Neuron (in vitro differentiated cells): ENCODE results near the gene ZSCAN31.
A peak's percentile ranks its signal among the peaks of the same experiment; 100 is the strongest.
"Not testable (repeated sequence)": the region's sequence is repeated elsewhere in the genome, so short reads cannot be mapped to it uniquely, and the experiment has no call there.

Experiments
- H2AFZ ChIP-seq: one replicate; pipeline ENCODE4 v1.6.1; 2013; ENCODE audit warnings: low read depth, mild to moderate bottlenecking, inconsistent platforms, low read length, moderate library complexity
- H3K27me3 ChIP-seq: one replicate; pipeline ENCODE4 v1.6.1; 2013; ENCODE audit warnings: low read length; ENCODE audit not compliant: insufficient read depth
- H3K36me3 ChIP-seq: one replicate; pipeline ENCODE4 v1.6.1; 2013; ENCODE audit warnings: low read length; ENCODE audit not compliant: insufficient read depth
- H3K4me1 ChIP-seq: one replicate; pipeline ENCODE4 v1.6.1; 2013; ENCODE audit warnings: low read length; ENCODE audit not compliant: insufficient read depth
- H3K4me3 ChIP-seq: 2 replicates; pipeline ENCODE4 v1.5.1; 2013; ENCODE audit warnings: mild to moderate bottlenecking, low read length, moderate library complexity
- H3K9me3 ChIP-seq: one replicate; pipeline ENCODE4 v1.6.1; 2013; ENCODE audit warnings: low read length

Gene ZSCAN31

DNA sequence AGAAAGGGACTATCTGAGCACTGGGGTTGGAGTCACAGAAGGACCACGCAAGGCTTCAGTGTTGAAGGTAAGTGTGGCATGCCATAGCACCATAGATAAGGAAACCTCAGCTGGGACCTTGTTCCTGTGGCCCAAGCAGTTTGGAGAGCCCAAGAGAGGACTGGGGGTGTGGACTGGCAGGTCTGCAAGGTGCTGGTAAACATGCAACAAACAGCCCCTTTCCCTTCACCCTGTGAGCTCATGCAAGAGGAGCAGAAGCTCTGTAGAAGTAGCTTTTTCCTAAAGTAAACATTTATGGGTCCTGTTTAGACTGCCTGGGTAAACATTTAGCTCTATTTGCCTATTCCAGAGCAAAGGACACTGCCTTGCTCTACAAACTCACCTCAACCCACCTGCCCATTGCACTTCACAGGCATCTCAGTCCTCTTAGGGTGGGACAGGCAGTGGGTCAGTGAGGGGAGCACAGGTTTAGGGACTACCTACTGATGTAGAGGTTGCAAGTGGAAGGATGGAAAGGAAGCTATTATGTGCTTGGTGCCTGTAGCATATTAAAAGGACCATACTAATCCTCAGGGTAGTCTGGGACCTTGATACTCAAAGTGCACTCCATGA is 12.0 kb downstream of the ZSCAN31 start:
- peaks cover 33% of the 10 kb centered on the region for H3K36me3 ChIP-seq
- H3K4me3 ChIP-seq, result no peak overlapping the region
- no peak overlapping the region for H2AFZ ChIP-seq
- H3K9me3 ChIP-seq, result peaks cover 26% of the 10 kb centered on the region
- H3K4me1 ChIP-seq, result no peaks in the 10 kb centered on the region
- no peaks in the 10 kb centered on the region for H3K27me3 ChIP-seq

DNA sequence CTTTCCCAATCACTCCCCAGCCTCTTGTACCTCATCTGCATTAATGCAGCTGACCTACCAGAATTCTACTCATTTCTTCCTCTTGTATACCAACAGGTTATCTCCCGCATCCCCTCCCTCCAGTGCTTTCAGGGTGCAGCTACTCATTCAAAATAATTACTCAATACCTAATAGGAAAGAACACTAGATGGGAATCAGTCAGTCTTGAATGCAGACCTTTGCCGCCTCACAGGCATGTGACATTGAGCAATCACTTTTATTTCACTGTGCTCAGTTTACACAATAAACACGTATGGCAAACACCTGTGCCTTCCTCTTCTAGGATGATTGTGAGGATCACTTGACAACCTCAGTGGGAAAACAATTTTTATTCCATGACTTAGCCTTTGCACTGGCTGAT is 13.3 kb downstream of the ZSCAN31 start:
- H3K4me3 ChIP-seq, result no peak overlapping the region
- H3K4me1 ChIP-seq, result no peaks in the 10 kb centered on the region
- H3K27me3 ChIP-seq, result no peaks in the 10 kb centered on the region
- no peak overlapping the region for H2AFZ ChIP-seq
- peaks cover 26% of the 10 kb centered on the region for H3K9me3 ChIP-seq
- H3K36me3 ChIP-seq, result peaks cover 30% of the 10 kb centered on the region

DNA sequence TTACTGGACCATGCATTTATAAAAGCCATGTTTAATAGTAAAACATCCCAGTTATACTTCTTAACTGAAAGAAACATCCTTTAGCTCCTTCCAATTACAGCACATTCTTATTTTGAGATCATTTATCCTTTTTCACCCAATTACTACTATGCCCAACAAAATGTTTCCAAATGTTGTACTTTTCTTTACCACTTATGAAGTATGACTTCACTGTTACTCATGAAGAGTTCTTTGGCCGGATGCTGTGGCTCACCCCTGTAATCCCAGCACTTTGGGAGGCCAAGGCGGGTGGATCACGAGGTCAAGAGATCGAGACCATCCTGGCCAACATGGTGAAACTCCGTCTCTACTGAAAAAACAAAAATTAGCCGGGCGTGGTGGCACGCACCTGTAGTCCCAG is 18.1 kb downstream of the ZSCAN31 start:
- H3K27me3 ChIP-seq, H2AFZ ChIP-seq, H3K4me1 ChIP-seq, H3K4me3 ChIP-seq, H3K9me3 ChIP-seq, H3K36me3 ChIP-seq: not testable (repeated sequence)

DNA sequence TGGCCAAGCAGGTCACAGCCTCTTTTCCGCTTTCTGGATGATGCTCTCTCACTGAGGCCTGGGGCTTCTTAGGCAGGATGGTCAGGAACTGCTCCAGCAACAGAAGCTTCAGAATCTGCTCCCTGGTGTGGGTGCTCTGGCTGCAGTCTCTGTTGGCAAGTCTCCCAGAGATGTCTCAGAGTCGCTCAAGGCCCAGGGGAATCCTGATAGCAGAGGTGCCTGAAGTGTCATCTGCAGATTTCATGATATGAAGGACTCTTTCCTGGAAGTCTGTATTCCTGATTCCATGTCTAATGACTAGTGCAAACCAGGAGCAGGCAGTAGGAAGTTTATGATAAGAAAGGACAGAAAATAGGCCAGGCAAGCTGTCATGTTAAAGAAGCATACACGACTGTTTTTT is 20.3 kb downstream of the ZSCAN31 start:
- Histone ChIP-seq H3K27me3 (no peaks in the 10 kb centered on the region), H3K36me3 (peaks cover 4% of the 10 kb centered on the region), H2AFZ (no peak overlapping the region), H3K4me3 (no peak overlapping the region), H3K9me3 (no peaks in the 10 kb centered on the region), H3K4me1 (no peaks in the 10 kb centered on the region)

DNA sequence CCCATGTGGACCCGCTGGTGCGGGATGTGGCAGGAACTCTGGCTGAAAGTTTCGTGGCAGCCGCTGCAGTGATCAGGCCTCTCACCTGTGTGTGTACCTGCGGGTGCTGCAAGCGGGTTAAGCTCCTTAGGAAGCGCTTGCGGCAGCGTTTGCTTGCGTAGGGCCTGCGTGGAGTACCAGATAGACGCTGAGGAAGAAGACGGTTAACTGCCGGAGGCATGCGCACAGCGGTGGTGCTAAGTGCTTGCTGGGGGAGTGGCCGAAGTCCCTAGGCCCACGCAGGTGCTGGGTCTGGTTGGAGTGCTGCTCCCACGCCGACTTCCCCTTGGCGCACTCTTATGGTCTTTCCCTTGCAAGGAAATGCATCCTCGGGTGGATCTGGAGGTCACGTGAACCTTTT is 23.0 kb downstream of the ZSCAN31 start:
- Histone ChIP-seq H3K36me3 (peaks cover 4% of the 10 kb centered on the region), H3K9me3 (no peaks in the 10 kb centered on the region), H3K4me1 (no peaks in the 10 kb centered on the region), H2AFZ (no peak overlapping the region), H3K4me3 (no peak overlapping the region), H3K27me3 (no peaks in the 10 kb centered on the region)

DNA sequence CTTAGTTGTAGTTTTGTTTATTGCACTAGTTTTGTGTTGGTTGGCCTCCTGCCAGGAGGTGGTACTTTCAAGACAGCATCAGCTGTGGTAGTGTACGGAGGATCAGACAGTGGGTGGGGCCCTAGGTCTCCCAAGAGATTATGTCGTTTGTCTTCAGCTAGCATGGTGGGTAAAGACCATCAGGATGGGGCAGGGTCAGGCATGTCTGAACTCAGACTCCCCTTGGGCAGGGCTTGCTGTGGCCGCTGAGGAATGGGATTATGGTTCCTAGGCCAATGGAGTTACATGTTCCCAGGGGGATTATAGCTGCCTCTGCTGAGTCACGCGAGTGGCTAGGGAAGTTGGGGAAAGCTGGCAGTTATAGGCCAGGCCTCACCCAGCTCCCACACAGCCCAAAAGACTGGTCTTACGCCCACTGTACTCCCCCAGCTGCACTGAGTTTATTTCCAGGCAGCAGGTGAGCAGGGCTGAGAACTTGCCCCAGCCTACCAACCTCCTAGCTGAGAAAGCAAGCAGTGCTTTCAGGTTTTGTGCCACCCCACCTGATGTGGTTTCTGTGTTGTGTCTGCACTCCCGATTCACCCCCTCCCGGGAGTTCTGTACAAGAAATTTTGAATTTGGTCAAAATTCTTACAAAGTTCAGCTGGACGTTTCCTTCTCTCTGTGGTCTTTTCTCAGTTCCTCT is 24.7 kb downstream of the ZSCAN31 start:
- no peak overlapping the region for H3K4me3 ChIP-seq
- H2AFZ ChIP-seq, result no peak overlapping the region
- no peaks in the 10 kb centered on the region for H3K9me3 ChIP-seq

DNA sequence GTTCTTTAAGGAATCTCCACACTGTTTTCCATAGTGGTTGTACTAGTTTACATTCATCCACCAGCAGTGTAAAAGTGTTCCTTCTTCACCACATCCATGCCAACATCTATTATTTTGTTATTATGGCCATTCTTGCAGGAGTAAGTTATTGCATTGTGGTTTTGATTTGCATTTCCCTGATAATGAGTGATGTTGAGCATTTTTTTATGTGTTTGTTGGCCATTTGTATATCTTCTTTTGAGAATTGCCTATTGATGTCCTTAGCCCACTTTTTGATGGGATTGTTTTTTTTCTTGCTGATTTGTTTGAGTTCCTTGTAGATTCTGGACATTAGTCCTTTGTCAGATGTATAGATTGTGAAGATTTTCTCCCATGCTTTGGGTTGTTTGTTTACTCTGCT is 29.6 kb downstream of the ZSCAN31 start:
- peaks cover 21% of the 10 kb centered on the region for H3K36me3 ChIP-seq
- H3K27me3 ChIP-seq, H3K4me3 ChIP-seq, H3K4me1 ChIP-seq, H2AFZ ChIP-seq, H3K9me3 ChIP-seq: not testable (repeated sequence)

More for the DNA sequence above, 24.7 kb downstream of the ZSCAN31 start:
- H3K27me3 ChIP-seq, result no peaks in the 10 kb centered on the region
- no peaks in the 10 kb centered on the region for H3K4me1 ChIP-seq
- peaks cover 4% of the 10 kb centered on the region for H3K36me3 ChIP-seq

DNA sequence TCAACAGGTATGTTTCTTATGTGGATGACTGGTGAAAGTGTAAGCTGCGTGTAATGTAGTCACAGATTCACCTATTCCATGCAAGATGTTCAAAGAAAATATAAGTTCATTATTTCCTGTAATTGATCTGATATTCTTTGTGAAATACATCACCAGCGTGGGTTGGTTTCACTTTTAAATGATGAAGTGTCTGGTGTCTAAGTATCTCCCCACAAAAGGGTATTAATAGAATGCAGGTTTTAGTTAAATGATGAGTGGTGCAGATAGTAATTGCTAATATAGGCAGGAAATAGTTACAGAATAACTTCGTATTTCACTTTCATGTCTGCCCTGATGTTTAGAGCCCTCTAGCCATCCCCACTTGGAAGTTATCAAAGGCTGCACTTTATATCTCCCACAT is 32.4 kb downstream of the ZSCAN31 start:
- Histone ChIP-seq H3K4me3 (no peak overlapping the region), H3K9me3 (peaks cover 2% of the 10 kb centered on the region), H3K36me3 (peaks cover 40% of the 10 kb centered on the region), H3K27me3 (no peaks in the 10 kb centered on the region), H2AFZ (no peak overlapping the region), H3K4me1 (no peaks in the 10 kb centered on the region)

DNA sequence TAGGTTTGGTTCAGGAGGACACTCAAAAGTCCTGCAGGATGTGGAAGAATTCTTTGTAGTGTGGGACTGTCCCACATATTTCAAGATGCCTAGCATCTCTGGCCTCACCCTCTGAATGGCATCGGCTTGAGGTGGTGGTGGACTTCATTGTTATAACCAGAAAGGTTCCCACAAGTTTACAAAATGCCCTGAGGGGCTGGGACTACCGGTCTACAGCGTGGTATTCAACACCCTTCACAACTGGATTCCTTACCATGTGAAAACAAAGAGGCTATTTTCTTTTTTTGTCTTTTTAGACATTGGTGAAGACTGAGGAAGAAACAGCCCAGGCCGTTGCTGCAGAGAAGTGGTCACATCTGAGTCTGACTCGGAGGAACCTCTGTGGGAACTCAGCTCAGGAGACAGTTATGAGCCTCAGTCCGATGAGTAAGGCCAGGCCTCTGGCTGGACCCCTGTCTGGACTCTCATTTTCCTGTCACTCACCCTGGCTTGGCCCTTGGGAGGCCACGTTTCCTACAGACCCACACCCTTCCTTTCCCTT is 39.4 kb downstream of the ZSCAN31 start:
- Histone ChIP-seq H3K36me3 (peaks cover 55% of the 10 kb centered on the region), H3K27me3 (no peaks in the 10 kb centered on the region), H3K4me3 (no peak overlapping the region), H3K9me3 (no peaks in the 10 kb centered on the region), H3K4me1 (no peaks in the 10 kb centered on the region), H2AFZ (no peak overlapping the region)

DNA sequence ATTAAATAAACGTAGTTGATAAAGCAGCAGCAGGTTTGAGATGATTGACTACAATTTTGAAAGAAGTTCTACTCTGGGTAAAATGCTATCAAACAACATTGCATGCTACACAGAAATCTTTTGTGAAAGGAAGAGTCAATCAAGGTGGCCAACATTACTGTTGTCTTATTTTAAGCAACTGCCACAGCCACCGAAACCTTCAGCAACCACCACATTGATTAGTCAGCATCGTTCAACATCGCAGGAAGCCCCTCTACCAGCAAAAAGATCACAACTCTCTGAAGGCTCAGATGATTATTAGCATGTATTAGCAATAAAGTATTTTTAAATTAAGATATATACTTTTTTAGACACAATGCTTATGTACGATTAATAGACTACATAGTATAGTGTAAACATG is 40.6 kb downstream of the ZSCAN31 start:
- Histone ChIP-seq H3K27me3 (no peaks in the 10 kb centered on the region), H3K9me3 (peaks cover 4% of the 10 kb centered on the region), H2AFZ (no peak overlapping the region), H3K36me3 (peaks cover 45% of the 10 kb centered on the region), H3K4me3 (no peak overlapping the region), H3K4me1 (no peaks in the 10 kb centered on the region)

DNA sequence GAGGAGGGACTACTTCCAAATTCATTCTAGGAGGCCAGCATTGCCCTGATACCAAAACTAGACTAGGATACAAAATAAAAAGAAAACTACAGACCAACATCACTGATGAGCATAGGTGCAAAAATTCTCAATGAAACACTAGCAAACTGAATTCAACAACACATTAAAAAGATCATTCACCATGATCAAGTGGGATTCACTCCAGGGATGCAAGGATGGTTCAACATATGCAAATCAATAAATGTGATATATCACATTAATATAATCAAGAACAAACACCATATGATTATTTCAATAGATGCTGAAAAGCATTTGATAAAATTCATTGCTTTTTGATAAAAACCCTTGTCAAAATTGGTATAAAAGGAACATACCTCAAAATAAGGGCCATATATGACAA is 44.4 kb downstream of the ZSCAN31 start:
- Histone ChIP-seq H2AFZ (no peak overlapping the region), H3K27me3 (no peaks in the 10 kb centered on the region), H3K9me3 (peaks cover 10% of the 10 kb centered on the region), H3K36me3 (peaks cover 50% of the 10 kb centered on the region), H3K4me1 (no peaks in the 10 kb centered on the region), H3K4me3 (no peak overlapping the region)

DNA sequence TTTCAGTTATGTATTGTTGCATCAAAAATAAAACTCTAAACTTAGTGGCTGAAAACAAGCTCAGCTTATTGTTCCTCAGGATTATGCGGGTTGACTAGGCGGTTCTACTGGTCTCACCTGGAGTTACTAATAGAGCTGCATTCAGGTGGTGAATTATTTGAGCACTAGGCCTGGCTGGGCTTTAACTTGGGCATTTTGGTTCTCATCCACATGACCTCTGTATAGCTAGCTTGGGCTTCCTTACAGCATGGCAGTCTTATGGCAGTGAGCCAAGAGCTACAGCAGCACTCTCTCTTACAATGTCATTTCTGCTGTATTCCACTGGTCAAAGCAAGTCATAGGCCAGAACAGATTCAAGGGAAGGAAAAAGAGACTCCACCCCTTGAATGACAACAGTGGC is 53.0 kb downstream of the ZSCAN31 start:
- H3K36me3 ChIP-seq, result peaks cover 38% of the 10 kb centered on the region
- H3K4me3 ChIP-seq, result peak overlapping the region; percentile 79
- H3K27me3 ChIP-seq, result no peaks in the 10 kb centered on the region

DNA sequence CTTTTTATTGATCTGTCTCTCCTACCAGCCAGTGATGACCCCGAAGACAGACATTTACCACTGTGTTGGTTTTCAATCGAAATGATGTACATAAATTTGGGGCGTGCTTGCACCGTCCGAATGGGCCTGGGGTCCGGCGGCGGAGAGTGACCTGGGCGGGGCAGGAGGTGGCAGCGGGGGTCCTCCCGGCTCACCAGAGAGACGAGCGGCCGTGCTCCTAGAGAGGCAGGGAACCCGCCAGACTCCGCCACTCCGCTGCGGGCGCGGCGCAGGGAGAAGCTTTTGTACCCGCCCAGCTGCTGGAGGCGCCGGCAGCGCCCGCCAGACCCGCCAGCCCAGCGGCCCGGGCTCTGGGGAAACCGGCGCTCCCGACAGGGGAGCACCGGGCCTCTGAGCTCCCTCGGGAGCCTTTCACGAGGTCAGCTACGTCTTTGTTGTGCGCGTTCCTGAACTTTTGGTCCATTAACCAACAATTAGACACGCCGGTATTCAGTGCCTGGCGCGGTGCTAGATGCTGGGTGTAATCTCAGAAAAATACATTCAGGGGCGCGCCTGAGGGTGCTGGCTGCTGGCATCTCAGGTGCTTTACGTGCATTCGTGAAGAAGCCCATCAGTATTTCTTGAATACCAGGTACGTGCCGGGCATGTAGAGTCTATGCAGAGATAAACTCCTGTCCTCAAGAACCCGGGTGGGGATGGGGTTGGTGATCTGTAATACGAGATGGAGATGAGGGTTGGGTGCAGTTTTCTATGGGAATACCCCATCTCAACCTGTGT is 54.5 kb downstream of the ZSCAN31 start, which contains the start of gene PGBD1:
PGBD1 (plus strand) TSS at position 285 of the 777 bp plus-strand sequence. CDS start 2,242 bp downstream, outside the sequence.
- Histone ChIP-seq H3K9me3 (no peaks in the 10 kb centered on the region), H3K36me3 (peaks cover 37% of the 10 kb centered on the region), H3K4me3 (peak within 1 kb of the TSS; percentile 79)

More for the DNA sequence above, 53.0 kb downstream of the ZSCAN31 start:
- Histone ChIP-seq H3K4me1 (peaks cover 6% of the 10 kb centered on the region), H3K9me3 (no peaks in the 10 kb centered on the region), H2AFZ (no peak overlapping the region)

More for the DNA sequence above, 54.5 kb downstream of the ZSCAN31 start, which contains the start of gene PGBD1:
- H3K27me3 ChIP-seq, result no peaks in the 10 kb centered on the region
- peak within 1 kb of the TSS; percentile 82 for H2AFZ ChIP-seq
- H3K4me1 ChIP-seq, result peaks cover 6% of the 10 kb centered on the region
